HG03342 (cell line): ENCODE measurements around the gene THAP8.

Source experiments
- ATAC-seq: cut with Tn5 transposase; IDR thresholded peaks from one replicate; pipeline ENCODE4 v1.9.1; 2021; ENCODE audit warnings: mild to moderate bottlenecking, moderate library complexity; ENCODE audit not compliant: unreplicated experiment

Gene THAP8

DNA sequence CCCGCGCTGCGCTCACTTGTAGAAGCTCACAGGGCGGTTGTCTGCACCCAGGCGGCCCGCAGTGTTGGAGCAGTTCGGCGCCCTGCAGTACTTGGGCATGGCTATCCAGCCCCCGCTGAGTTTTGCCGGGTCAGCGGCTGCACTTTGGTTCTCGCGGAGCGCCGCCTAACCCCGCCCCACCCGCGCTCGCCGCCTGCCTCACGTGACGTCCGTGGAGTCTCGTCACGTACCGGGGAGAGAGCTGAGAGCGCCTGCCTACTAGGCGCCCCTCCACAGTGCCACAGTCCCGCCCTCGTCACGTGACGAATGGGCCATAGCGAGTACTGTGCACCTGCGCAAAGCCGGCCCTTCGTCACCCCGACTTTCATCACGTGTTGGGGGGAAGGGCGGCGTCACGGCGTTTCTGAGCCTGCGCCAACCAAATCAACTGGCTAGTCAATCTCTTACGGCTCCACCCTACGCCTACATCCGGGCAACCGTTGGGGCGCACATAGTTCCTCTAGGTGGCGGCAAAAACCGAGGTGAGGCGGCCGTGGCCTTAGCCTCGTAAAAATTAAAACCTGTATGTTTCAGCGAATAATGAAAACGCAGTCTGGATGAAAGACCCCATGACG is at the start of gene THAP8:
TSS of gene THAP8 (minus strand) at position 167 of the 614 bp plus-strand sequence. CDS start at position 99, 68 bp downstream.
- peak; percentile 79 for ATAC-seq

- no peak for ATAC-seq
These were observed 49.0 kb upstream of the THAP8 start for GRCh38 chr19:36103040-36103626.

DNA sequence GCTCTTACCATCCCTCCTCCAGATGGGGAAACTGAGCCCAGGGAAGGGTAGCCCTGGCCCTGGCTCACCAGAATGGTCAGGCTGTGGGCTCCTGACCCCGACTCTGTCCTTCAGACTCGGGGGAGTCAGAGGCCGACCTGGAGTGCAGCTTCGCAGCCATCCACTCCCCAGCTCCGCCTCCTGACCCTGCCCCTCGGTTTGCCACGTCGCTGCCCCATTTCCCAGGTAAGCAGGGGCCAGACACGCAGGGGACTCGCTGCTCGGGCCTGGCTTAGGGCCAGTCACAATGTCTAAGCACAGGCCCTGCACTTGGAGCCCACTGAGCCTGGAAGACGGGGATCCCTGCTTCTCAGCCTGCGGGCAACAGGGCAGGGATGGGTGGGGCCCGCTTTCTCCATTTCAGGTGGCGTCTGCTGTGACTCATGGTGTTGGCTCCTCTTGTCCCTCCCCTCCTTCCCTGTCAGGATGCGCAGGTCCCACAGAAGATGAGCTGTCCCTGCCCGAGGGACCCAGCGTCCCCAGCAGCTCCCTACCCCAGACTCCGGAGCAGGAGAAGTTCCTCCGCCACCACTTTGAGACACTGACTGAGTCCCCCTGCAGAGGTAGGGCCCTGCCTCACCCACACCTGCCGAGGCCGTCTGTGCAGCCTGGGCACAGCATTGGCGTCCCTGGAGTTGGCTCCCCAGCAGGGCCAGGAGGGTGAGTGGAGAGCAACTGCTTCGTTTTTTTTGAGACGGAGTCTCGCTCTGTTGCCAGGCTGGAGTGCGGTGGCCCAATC is 47.7 kb upstream of the THAP8 start:
- no peak for ATAC-seq

GRCh38 chr19:36100476-36100875 is 46.4 kb upstream of the THAP8 start:
- ATAC-seq, result no peak

- ATAC-seq, result no peak
These were observed 45.2 kb upstream of the THAP8 start for GRCh38 chr19:36099166-36099785.

- no peak for ATAC-seq
These were observed 43.0 kb upstream of the THAP8 start for GRCh38 chr19:36097036-36097435.

DNA sequence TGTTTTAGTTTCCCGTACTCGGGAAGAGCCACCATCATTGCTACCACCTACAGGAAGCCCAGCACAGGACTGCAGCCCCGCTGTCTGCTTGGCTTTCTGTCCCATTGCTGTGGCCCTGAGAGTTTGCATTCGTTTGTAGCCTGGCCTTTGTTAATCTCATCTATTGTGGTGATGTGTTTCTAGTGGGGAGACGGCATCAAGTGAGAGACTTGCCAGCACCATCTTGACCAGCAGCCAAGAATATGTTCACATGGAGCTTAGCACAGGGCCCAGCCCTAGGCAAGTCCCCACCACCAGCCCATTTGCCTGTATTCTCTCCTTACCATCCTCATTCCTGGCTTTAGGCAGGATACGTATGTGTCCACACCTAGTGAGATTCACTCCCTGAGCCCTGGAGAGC is 39.6 kb upstream of the THAP8 start:
- no peak for ATAC-seq

- ATAC-seq, result no peak
These were observed 39.1 kb upstream of the THAP8 start for GRCh38 chr19:36093146-36093662.

GRCh38 chr19:36092566-36092965 is 38.5 kb upstream of the THAP8 start:
- no peak for ATAC-seq

DNA sequence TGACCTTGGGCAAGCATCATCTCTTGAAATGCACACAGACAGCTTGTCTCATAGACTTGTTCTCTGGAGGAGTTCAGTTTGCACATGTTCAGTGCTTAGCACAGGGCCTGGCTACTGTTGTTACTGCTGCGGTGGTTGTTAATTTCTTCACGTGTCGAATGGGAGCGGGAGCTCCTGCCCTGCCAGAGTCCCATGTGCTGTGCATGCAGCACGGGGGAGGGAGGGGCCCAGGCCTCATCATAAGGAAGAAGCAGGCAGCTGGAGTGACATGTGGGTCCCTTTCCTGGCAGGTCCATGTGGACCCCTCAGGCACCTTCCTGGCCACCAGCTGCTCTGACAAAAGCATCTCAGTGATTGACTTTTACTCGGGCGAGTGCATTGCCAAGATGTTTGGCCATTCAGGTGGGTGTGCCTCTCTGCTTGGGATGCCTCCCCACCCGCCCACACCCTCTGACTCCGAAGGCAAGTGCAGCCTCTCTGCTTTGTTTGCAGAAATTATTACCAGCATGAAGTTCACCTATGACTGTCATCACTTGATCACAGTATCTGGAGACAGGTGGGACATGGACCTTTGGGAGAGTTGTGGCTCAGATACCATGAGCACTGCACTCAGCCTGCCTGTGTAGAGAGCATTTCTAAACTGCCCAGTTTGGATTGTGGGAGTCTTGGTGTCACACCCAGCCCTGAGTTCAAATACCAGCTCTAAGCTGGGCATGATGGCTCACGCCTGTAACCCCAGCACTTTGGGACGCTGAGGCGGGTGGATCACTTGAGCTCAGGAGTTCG is 37.0 kb upstream of the THAP8 start:
- ATAC-seq, result no peak

DNA sequence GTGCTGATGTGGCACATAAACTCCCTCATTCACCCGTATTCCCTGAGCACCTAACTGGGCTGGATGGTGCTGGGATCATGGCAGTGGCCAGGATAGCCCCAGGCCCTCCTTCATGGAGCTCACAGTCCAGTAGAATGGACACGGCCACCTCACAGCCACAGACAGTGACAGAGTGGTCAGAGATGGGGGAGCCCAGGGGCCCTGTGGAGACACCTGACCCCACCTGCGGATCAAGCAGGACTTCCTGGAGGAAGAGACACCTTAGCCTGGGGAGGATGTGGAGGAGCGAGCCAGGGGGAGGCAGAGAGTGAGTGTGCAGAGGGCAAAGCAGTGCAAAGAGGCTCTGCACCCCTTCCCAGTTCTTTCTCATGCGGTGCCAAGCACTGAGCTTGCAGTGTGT is 35.8 kb upstream of the THAP8 start:
- no peak for ATAC-seq

GRCh38 chr19:36086326-36086725 is 32.2 kb upstream of the THAP8 start:
- no peak for ATAC-seq

DNA sequence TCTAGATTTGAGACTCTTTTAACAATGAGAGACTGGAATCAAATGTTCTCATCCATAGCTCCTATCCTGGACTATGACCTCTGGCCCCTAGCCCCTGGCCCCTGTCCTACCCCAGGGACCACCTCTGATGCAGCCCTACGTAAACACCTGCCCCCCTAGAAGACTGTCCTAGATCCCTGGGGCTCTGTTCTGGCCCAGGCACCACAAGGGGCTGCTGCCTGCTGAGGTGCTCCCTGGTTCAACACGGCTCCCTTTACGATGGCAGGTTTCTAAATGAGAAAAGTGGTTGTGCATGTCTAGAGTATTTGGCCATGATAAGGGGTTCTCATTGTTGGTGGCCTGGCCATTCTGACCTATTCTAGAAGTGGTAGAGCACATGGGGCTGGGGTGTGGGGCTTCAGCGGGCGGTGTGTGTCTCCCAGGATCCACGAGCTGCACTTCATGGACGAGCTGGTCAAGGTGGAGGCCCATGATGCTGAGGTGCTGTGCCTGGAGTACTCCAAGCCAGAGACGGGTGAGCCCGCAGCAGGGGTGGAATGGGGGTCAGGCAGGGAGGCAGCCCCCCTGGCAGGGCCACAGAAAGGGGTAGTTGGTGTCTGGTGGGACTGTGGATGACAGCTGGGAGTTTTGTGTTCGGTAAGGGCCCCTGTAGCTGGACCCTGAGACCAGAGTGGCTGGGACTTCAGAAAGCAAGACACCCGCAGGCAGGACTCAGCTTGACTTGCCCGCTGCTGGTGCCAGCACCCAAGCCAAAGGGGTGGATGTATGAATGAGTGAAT is 30.3 kb upstream of the THAP8 start:
- no peak for ATAC-seq

DNA sequence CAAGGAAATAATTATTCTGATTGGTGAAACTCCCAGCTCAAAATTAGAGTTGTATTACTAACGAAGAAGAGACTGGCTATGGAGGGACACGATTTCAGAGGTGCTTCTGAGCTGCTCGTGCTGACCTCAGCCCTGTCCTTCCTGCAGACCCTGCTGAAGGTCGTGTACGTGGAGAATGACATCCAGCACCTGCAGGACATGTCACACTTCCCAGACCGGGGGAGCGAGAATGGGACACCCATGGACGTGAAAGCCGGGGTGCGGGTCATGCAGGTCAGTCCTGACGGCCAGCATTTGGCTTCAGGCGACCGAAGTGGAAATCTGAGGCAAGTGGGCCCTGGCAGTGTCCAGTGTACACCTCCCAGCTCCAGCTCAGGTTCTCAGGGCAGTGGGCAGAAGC is 28.8 kb upstream of the THAP8 start:
- ATAC-seq, result no peak

DNA sequence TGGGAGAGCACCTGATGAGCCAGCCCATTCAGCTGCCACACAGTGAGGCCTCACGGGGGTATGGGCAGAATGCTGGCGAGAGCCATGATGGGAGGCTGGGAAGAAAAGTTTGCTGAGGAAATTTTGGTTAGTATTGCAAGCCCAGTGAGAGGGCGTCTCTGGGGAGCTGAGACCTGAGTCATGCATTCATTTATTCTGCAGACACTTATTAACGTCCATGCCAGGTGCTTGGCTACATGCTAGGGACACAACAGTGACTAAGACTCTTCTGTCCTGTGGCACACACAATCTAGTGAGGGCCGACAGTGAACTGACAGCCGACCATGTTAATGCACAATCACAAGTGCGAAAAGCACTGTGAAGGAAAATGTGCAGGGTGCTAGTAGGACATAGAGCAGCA is 27.8 kb upstream of the THAP8 start:
- no peak for ATAC-seq

GRCh38 chr19:36081385-36081784 is 27.3 kb upstream of the THAP8 start:
- no peak for ATAC-seq

DNA sequence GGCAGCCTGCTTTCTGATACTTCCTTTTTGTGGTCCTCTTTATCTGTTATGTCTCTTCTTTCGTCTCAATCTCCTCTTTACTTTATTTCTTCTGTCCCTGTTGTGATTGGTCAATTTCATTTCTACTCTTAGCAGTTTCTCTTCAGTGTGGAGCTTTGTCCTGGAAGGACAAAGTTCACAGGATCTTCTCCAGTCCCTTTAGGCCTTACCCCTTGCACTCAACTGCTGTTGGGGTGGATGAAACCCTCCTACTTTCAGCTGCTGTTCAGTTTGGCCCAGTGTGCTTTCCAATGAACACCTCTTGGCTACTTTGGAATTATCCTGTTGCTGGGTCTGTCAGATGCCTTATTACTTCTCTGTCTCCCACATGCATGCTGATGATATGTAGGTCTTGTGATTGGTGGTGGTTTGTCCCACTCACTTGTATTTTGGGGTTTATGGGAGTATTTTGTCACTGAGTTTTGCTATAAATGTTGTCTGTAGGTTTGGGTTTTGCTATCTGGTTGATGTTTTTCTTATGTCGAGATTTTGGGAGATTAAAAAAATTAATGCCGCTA is 25.4 kb upstream of the THAP8 start:
- ATAC-seq, result no peak

GRCh38 chr19:36073121-36073876 is 19.2 kb upstream of the THAP8 start:
- no peak for ATAC-seq

DNA sequence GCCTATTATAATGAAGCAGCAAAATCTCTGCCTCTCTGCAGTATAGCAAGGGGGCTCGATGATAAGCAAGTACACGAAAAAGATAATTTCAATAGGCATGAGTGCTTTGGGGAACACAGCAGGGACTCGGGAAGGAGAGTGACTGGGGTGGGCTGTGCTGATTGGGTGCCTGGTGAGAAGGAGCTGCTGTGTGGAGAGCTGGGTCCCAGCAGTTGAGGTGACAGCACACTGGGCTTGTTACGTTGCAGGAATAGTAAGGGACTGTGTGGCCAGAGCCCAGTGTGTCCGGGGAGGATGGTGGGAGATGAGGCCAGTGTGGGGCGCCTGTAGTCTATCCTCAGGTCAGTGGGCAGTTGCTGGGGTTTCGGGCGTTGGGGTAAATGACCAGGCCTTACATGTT is 18.0 kb upstream of the THAP8 start:
- ATAC-seq, result no peak
